Measurements from ENCODE around the gene NAA20. TPM values are rescaled to one million over a fixed set of nuclear protein-coding genes. Genes with fewer than 3 reads are reported as not detected.

The NAA20 gene
- polyA plus RNA-seq, 3 donors, result 39.4 to 103 (median 94.0) TPM

GRCh38 chr20:20010639-20011500 is 6.3 kb upstream of the NAA20 start:
- Histone ChIP-seq H3K27me3 (ENCODE audit: control insufficient read depth in 2 of 2, insufficient read depth in 2 of 2, low read length in 2 of 2) (no peaks in the 10 kb centered on the region), H2AFZ (ENCODE audit: insufficient read depth, low read depth, low read length, poor library complexity, severe bottlenecking) (no peak overlapping the region), H3K4me2 (replicated peaks; ENCODE audit: extremely low read depth, low read length, poor library complexity, severe bottlenecking) (no peak overlapping the region)

GRCh38 chr20:20012541-20012940 is 4.6 kb upstream of the NAA20 start:
- no peak overlapping the region for H3K4me2 ChIP-seq (replicated peaks; ENCODE audit: extremely low read depth, low read length, poor library complexity, severe bottlenecking)
- H3K4me3 ChIP-seq (replicated peaks in 1 of 3; ENCODE audit: low read depth in 2 of 3, low read length in 3 of 3), result no peak overlapping the region
- H3K27ac Mint-ChIP-seq, result no peak overlapping the region
- H3K79me2 ChIP-seq (ENCODE audit: insufficient read depth, low read length), result peaks cover 5% of the 10 kb centered on the region
- H3K4me3 Mint-ChIP-seq, result no peak overlapping the region
- no CpG with 5 or more reads among the region's 2 CpGs for WGBS (ENCODE audit: insufficient coverage)
- DNase-seq, result no peak
- no peaks in the 10 kb centered on the region for H3K36me3 Mint-ChIP-seq
- TF ChIP-seq CTCF (IDR thresholded peaks at IDR 0.05), result no peak
- peaks cover 37 to 46% of the 10 kb centered on the region in 2 donors for H3K4me1 ChIP-seq (ENCODE audit: control insufficient read depth in 1 of 2, insufficient read depth in 2 of 2, low read length in 2 of 2)
- H3K27ac ChIP-seq (ENCODE audit: low read depth in 1 of 2, low read length in 2 of 2), result no peak overlapping the region
- H3K36me3 ChIP-seq (replicated peaks in 1 of 2; ENCODE audit: control insufficient read depth in 1 of 2, insufficient read depth in 2 of 2, low read length in 2 of 2), result no peaks in the 10 kb centered on the region
- no peak overlapping the region for H3K9ac ChIP-seq (ENCODE audit: insufficient read depth, low read length, poor library complexity, severe bottlenecking)
- no peaks in the 10 kb centered on the region for H3K27me3 ChIP-seq (ENCODE audit: control insufficient read depth in 2 of 2, insufficient read depth in 2 of 2, low read length in 2 of 2)
- H2AFZ ChIP-seq (ENCODE audit: insufficient read depth, low read depth, low read length, poor library complexity, severe bottlenecking), result no peak overlapping the region
- H3K9me3 Mint-ChIP-seq, result peaks cover 0 to 2% (median 0%) of the 10 kb centered on the region in 7 donors
- H3K4me1 Mint-ChIP-seq, result peaks cover 40% of the 10 kb centered on the region
- peaks cover 0 to 6% (median 0%) of the 10 kb centered on the region in 3 donors for H3K27me3 Mint-ChIP-seq (ENCODE audit: low read depth in 3 of 3)
- H4K20me1 ChIP-seq (ENCODE audit: insufficient read depth, low read length), result no peaks in the 10 kb centered on the region
- no peaks in the 10 kb centered on the region for H3K9me3 ChIP-seq (replicated peaks in 1 of 2; ENCODE audit: control insufficient read depth in 1 of 2, insufficient read depth in 1 of 2, low read length in 2 of 2)
- intact Hi-C loops (cut with micrococcal nuclease), result no loop called here

More at GRCh38 chr20:20010639-20011500, 6.3 kb upstream of the NAA20 start:
- Mint-ChIP-seq H3K36me3 (no peaks in the 10 kb centered on the region), H3K27ac (peak overlapping the region in 1 of 7 donors; percentile 48), H3K9me3 (peaks cover 0 to 1% (median 0%) of the 10 kb centered on the region in 7 donors), H3K4me1 (peaks cover 39% of the 10 kb centered on the region), H3K27me3 (ENCODE audit: low read depth in 3 of 3) (peaks cover 0 to 6% (median 0%) of the 10 kb centered on the region in 3 donors), H3K4me3 (no peak overlapping the region)
- no peak overlapping the region for H3K4me3 ChIP-seq (replicated peaks in 1 of 3; ENCODE audit: low read depth in 2 of 3, low read length in 3 of 3)
- WGBS (ENCODE audit: insufficient coverage), result 29% methylated on average over 1 of the region's 4 CpGs
- DNase-seq, result no peak
- intact Hi-C loops (cut with micrococcal nuclease), result no loop called here
- H3K36me3 ChIP-seq (replicated peaks in 1 of 2; ENCODE audit: control insufficient read depth in 1 of 2, insufficient read depth in 2 of 2, low read length in 2 of 2), result no peaks in the 10 kb centered on the region
- no peak overlapping the region for H3K27ac ChIP-seq (ENCODE audit: low read depth in 1 of 2, low read length in 2 of 2)
- no peak overlapping the region for H3K9ac ChIP-seq (ENCODE audit: insufficient read depth, low read length, poor library complexity, severe bottlenecking)
- no peaks in the 10 kb centered on the region for H4K20me1 ChIP-seq (ENCODE audit: insufficient read depth, low read length)
- H3K4me1 ChIP-seq (ENCODE audit: control insufficient read depth in 1 of 2, insufficient read depth in 2 of 2, low read length in 2 of 2), result peaks cover 35 to 39% of the 10 kb centered on the region in 2 donors
- no peaks in the 10 kb centered on the region for H3K79me2 ChIP-seq (ENCODE audit: insufficient read depth, low read length)
- TF ChIP-seq CTCF (IDR thresholded peaks at IDR 0.05), result no peak
- no peaks in the 10 kb centered on the region for H3K9me3 ChIP-seq (replicated peaks in 1 of 2; ENCODE audit: control insufficient read depth in 1 of 2, insufficient read depth in 1 of 2, low read length in 2 of 2)
